Measurements from ENCODE around the gene PLAAT1.
A peak's percentile ranks its signal among the peaks of the same experiment; 100 is the strongest.

DNA sequence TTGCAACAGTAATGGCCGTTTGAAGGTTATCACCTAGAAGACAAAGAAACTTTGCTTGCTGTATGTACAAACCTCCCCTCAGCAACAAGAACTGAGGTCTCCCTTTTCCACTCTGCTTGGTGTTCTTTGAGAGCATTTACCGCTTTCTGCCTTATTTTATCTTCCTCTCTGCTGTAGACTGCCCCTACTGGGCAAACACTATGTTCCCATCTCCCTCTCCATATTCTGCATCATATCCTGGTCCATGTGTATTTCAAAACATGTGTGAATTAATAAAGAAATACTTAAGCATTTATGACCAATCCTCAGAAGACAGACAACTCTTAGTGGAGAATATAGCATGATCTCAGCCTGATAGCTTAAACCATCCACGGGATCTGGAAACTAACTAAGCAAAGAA lies 73.1 kb downstream of the PLAAT1 start:
- TF ChIP-seq EZH2phosphoT487 (IDR thresholded peaks at IDR 0.05; ENCODE audit: borderline replicate concordance) (no peak), SIN3A (IDR thresholded peaks at IDR 0.05; ENCODE audit: low read depth) (no peak), FOSL1 (IDR thresholded peaks at IDR 0.05; ENCODE audit: low read depth) (no peak), POLR2A (IDR thresholded peaks at IDR 0.05; ENCODE audit: borderline replicate concordance, extremely low read depth, insufficient read depth, insufficient read length) (no peak), RAD21 (IDR thresholded peaks at IDR 0.05; ENCODE audit: low read depth) (no peak), EZH2 (IDR thresholded peaks at IDR 0.05) (no peak), TCF7L2 (IDR thresholded peaks at IDR 0.05; ENCODE audit: borderline replicate concordance, extremely low read depth, insufficient read depth, insufficient read length) (no peak)
- TF ChIP-seq, protein P1, sequence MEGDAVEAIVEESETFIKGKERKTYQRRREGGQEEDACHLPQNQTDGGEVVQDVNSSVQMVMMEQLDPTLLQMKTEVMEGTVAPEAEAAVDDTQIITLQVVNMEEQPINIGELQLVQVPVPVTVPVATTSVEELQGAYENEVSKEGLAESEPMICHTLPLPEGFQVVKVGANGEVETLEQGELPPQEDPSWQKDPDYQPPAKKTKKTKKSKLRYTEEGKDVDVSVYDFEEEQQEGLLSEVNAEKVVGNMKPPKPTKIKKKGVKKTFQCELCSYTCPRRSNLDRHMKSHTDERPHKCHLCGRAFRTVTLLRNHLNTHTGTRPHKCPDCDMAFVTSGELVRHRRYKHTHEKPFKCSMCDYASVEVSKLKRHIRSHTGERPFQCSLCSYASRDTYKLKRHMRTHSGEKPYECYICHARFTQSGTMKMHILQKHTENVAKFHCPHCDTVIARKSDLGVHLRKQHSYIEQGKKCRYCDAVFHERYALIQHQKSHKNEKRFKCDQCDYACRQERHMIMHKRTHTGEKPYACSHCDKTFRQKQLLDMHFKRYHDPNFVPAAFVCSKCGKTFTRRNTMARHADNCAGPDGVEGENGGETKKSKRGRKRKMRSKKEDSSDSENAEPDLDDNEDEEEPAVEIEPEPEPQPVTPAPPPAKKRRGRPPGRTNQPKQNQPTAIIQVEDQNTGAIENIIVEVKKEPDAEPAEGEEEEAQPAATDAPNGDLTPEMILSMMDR (IDR thresholded peaks at IDR 0.05 in 2 of 3, conservative IDR thresholded peaks at IDR 0.05 in 1 of 3; ENCODE audit: borderline replicate concordance in 1 of 3, insufficient read depth in 1 of 3, low read depth in 2 of 3, low read length in 2 of 3): peak in 2 of 3 experiments; percentile 38 to 46; a peak in 4 of 6 replicates
